ENCODE measurements around the gene CEP250. TPM values are rescaled to one million over a fixed set of nuclear protein-coding genes. Genes with fewer than 3 reads are reported as not detected.

The CEP250 gene
- polyA plus RNA-seq, 1 donor from 2014 or later, result 22.0 TPM

- no peaks in the 10 kb centered on the region for H3K9me2 ChIP-seq (ENCODE audit: insufficient read depth, low read length)
- no peaks in the 10 kb centered on the region for H3K27me3 ChIP-seq (ENCODE audit: insufficient read depth, low read depth, low read length)
- H4K20me1 ChIP-seq (ENCODE audit: insufficient read depth), result no peaks in the 10 kb centered on the region
- H3K27ac ChIP-seq (ENCODE audit: low read length), result no peak overlapping the region
- no peaks in the 10 kb centered on the region for H3F3A ChIP-seq (ENCODE audit: insufficient read depth, low read length, poor library complexity, severe bottlenecking)
- no peaks in the 10 kb centered on the region for H3K36me3 ChIP-seq (ENCODE audit: insufficient read depth, low read length)
- H3K9ac ChIP-seq (ENCODE audit: low read length), result no peak overlapping the region
- H3K79me2 ChIP-seq (replicated peaks; ENCODE audit: insufficient read depth, low read length), result no peaks in the 10 kb centered on the region
- H3K4me3 ChIP-seq (ENCODE audit: low read length), result no peak overlapping the region
- no peak for TF ChIP-seq SMC3 (conservative IDR thresholded peaks at IDR 0.05; ENCODE audit: poor library complexity)
- TF ChIP-seq RAD21 (conservative IDR thresholded peaks at IDR 0.05), result no peak
- TF ChIP-seq CTCF (IDR thresholded peaks at IDR 0.05; ENCODE audit: poor library complexity, severe bottlenecking), result no peak
- TF ChIP-seq EZH2 (IDR thresholded peaks at IDR 0.05; ENCODE audit: borderline replicate concordance, insufficient read depth, low read length, poor library complexity, severe bottlenecking), result no peak
- no peak for TF ChIP-seq REST (IDR thresholded peaks at IDR 0.05; ENCODE audit: borderline replicate concordance)
- no peak overlapping the region for H3K4me2 ChIP-seq (ENCODE audit: low read length)
- no peak overlapping the region for H2AFZ ChIP-seq (ENCODE audit: low read depth, low read length)
- H3K9me3 ChIP-seq (ENCODE audit: low read length), result no peaks in the 10 kb centered on the region
Observed at GRCh38 chr20:35559042-35559693, 103.8 kb downstream of the CEP250 start.

GRCh38 chr20:35560105-35560511 is 104.7 kb downstream of the CEP250 start:
- no peak for TF ChIP-seq RAD21 (conservative IDR thresholded peaks at IDR 0.05)
- no peak for TF ChIP-seq CTCF (IDR thresholded peaks at IDR 0.05; ENCODE audit: poor library complexity, severe bottlenecking)
- no peak for TF ChIP-seq EZH2 (IDR thresholded peaks at IDR 0.05; ENCODE audit: borderline replicate concordance, insufficient read depth, low read length, poor library complexity, severe bottlenecking)
- no peak for TF ChIP-seq MXI1 (conservative IDR thresholded peaks at IDR 0.05; ENCODE audit: poor library complexity, severe bottlenecking)
- TF ChIP-seq EP300 (conservative IDR thresholded peaks at IDR 0.05; ENCODE audit: poor library complexity, severe bottlenecking), result no peak
- TF ChIP-seq REST (IDR thresholded peaks at IDR 0.05; ENCODE audit: borderline replicate concordance), result no peak
- no peak for TF ChIP-seq SMC3 (conservative IDR thresholded peaks at IDR 0.05; ENCODE audit: poor library complexity)
- Histone ChIP-seq H3K9me3 (ENCODE audit: low read length) (no peaks in the 10 kb centered on the region), H3K4me3 (ENCODE audit: low read length) (no peak overlapping the region), H3K27me3 (ENCODE audit: insufficient read depth, low read depth, low read length) (no peaks in the 10 kb centered on the region), H3K4me2 (ENCODE audit: low read length) (no peak overlapping the region), H3K36me3 (ENCODE audit: insufficient read depth, low read length) (no peaks in the 10 kb centered on the region), H3K9ac (ENCODE audit: low read length) (no peak overlapping the region), H2AFZ (ENCODE audit: low read depth, low read length) (no peak overlapping the region), H3K9me2 (ENCODE audit: insufficient read depth, low read length) (no peaks in the 10 kb centered on the region), H3F3A (ENCODE audit: insufficient read depth, low read length, poor library complexity, severe bottlenecking) (no peaks in the 10 kb centered on the region), H3K79me2 (replicated peaks; ENCODE audit: insufficient read depth, low read length) (no peaks in the 10 kb centered on the region), H3K27ac (ENCODE audit: low read length) (no peak overlapping the region), H4K20me1 (ENCODE audit: insufficient read depth) (no peaks in the 10 kb centered on the region)

Data from neural cell (in vitro differentiated cells).